K562 treated with DMSO at 1 percent for 48 hours (cell line): ENCODE results near the gene EMID1. TPM values are rescaled to one million over a fixed set of nuclear protein-coding genes. Genes with fewer than 3 reads are reported as not detected.

Source experiments
- total RNA-seq: library from RNA; unstranded; fragments of 300-600 nt; gene quantifications from 2 replicates; pipeline ENCODE4 v1.2.3, GENCODE V29; 2022; ENCODE audit warnings: low replicate concordance; ENCODE audit errors: extremely low read depth

The EMID1 gene
- total RNA-seq: not detected in 2 replicates

DNA sequence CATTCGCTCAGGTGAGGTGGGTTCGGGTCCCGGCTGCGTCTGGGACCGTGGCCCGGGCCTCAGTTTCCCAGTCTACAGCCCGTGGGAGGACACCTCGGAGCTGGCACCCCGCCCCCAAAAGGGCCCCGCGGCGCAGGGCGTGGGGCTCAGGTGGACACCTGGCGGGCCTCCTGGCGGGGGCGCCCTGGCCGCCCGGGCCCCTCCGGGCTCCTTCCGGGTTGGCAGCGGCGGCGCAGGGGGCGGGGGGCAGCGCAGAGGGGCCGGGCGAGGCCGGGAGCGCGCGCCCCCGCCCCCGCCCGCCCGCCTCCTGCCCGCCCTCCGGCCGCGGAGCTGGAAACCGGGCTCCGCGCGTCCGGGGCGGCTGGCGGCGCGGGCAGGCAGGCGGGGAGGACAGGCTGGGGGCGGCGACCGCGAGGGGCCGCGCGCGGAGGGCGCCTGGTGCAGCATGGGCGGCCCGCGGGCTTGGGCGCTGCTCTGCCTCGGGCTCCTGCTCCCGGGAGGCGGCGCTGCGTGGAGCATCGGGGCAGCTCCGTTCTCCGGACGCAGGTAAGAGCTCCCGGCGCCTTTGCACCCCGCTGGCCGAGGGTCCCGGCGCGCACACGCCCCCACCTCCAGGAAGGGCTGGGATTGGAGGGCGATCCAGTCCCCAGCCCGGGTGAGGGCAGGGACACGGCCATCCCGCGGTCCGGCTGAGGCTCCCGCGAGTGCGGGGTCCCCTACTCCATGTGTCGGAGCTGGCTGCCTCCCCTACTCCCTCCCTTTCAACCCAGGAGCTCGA lies at the start of gene EMID1:
Gene EMID1 (plus strand): TSS at position 303 of the 778 bp plus-strand sequence. CDS start 143 bp downstream, at position 446.

DNA sequence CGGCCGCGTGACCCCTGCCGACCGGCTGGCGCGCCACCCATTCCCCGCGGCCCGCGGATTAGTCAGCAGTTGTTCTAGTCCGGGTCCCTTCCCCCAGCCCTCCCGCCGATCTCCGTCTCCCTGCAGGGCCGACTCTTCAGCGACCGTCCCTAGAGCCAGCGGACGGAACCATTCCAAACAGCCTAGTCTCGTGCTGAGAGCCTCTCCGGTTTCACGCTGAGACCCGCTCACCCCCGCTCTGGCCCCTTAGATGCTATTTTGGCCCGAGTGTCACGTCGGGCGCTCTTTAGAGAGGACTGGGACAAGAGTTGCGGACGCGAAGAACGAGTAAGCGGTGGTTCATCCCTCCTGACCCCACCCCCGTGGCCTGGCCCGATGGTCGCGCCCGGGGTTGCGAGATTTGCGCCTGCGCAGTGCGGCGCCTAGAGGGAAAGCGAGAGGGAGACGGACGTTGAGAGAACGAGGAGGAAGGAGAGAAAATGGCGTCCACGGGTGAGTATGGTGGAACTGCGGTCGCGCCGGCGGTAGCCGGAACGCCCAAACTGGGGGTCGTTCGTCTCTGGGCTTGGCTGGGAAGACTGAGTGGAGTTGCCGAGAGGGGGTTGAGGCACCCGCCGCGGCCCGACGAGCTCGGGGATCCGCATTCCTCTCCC lies 62.3 kb downstream of the EMID1 start, which contains the start of the genes EWSR1 and RHBDD3:
Gene EWSR1 (plus strand): TSS at position 411 of the 653 bp plus-strand sequence. CDS start 69 bp downstream, at position 480.
Gene RHBDD3 (minus strand): TSS at position 124 of the 653 bp plus-strand sequence. CDS start 2,355 bp downstream, outside the sequence.

DNA sequence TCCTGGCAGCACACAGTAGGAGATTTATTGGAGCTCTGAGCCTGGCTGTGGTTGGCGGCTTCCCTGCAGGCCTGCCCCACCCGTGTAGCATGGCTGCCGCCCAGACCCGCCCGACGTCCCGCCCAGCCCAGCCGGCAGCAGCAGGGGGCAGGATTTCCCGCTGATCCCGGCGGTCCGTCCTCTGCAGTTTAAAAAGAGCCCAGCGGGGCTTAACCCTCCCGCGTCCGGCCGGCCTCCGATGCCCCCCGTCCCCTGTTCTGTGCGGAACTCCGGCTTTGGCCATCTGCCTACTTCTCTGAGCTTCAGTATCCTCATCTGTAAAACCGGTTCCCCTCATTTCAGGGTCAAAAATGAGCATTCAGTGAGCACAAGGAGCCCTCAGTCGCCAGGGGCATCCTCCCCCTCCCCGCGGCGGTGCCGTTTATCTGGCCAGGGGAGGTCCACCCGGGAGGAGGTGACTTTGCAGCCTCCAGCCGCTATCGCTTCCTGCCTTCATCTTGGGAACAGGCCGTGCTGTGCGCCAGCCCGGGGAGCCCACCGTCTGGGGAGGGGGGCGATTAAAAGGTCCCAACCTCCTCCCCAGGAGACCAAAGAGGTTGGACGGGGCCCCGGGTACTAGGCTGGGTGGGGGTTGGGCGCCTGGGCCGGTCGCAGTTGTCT lies 100.6 kb downstream of the EMID1 start, which contains the start of gene GAS2L1:
Gene GAS2L1 (plus strand): TSS at position 476 of the 660 bp plus-strand sequence. CDS start 1,456 bp downstream, outside the sequence.

Other genes with a start within 250 kb of the EMID1 start
- not detected in 2 replicates for gene C22orf31, start 144.1 kb upstream of the EMID1 start, total RNA-seq
- gene KREMEN1, start 132.9 kb upstream of the EMID1 start, total RNA-seq: not detected in 2 replicates
- not detected in 2 replicates for gene RHBDD3, start 62.1 kb downstream of the EMID1 start, total RNA-seq
- gene EWSR1, start 62.4 kb downstream of the EMID1 start, total RNA-seq: 458 TPM in 1 of 2 replicates, not detected in the other
- gene GAS2L1, start 100.8 kb downstream of the EMID1 start, total RNA-seq: not detected in 2 replicates
- not detected in 2 replicates for gene RASL10A, start 109.8 kb downstream of the EMID1 start, total RNA-seq
- gene AP1B1, start 182.7 kb downstream of the EMID1 start, total RNA-seq: 155 TPM in 1 of 2 replicates, not detected in the other
- not detected in 2 replicates for gene RFPL1, start 232.7 kb downstream of the EMID1 start, total RNA-seq